Measurements from ENCODE around the gene PLEKHN1. TPM values are rescaled to one million over a fixed set of nuclear protein-coding genes. Genes with fewer than 3 reads are reported as not detected.

Gene PLEKHN1
- total RNA-seq, 1 donor from 2014 or later = 15.2 TPM

DNA sequence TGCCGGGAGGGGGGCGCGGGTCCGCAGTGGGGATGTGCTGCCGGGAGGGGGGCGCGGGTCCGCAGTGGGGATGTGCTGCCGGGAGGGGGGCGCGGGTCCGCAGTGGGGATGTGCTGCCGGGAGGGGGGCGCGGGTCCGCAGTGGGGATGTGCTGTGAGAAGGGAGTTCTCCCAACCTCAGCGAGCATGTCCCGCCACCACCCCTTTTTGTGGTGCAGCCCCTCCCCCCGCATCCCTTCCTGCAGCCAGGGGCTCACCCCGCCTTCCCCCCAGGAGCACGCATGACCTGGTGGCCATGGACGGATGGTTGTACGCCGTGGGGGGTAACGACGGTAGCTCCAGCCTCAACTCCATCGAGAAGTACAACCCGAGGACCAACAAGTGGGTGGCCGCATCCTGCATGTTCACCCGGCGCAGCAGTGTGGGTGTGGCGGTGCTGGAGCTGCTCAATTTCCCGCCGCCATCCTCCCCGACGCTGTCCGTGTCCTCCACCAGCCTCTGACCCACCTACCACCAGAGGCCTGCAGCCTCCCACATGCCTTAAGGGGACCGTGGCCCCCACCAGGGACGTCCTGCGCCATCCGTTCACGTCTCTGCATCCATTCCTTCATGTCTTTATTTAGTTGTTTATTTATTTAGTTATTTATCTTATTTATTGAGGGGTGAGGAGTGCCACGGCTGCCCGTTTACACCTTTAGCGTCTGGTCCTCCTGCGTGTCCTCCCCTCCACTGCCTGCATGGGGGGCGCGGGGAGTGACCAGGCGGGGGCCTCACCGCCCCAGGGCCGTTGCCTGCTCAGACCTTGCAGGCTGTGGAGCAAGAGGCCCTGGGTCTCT lies 1.4 kb upstream of the PLEKHN1 start:
- H3K4me3 ChIP-seq = no peak overlapping the region
- H3K27ac ChIP-seq = no peak overlapping the region
- H3K4me1 ChIP-seq = peaks cover 33% of the 10 kb centered on the region
- DNase-seq (ENCODE audit: extremely low spot score in 2 of 2) = no peak
- intact Hi-C loops (cut with DNase I) = loop anchor here (5.0 kb wide), 1 partner anchor 58 kb away; no protein-coding TSS in a partner anchor
- no peaks in the 10 kb centered on the region for H3K9me3 ChIP-seq
- no peaks in the 10 kb centered on the region for H3K27me3 ChIP-seq
- no peak for TF ChIP-seq POLR2AphosphoS5 (IDR thresholded peaks at IDR 0.05; ENCODE audit: insufficient read depth in 1 of 2, low read depth in 1 of 2)
- no peak for TF ChIP-seq POLR2A (IDR thresholded peaks at IDR 0.05)
- TF ChIP-seq CTCF (IDR thresholded peaks at IDR 0.05) = no peak
- H3K36me3 ChIP-seq = peaks cover 0 to 5% of the 10 kb centered on the region in 2 donors

GRCh38 chr1:965526-966134 lies 652 bp upstream of the PLEKHN1 start:
- Histone ChIP-seq H3K4me3 (peak overlapping the region in 1 of 2 donors; percentile 75), H3K36me3 (peaks cover 0 to 5% of the 10 kb centered on the region in 2 donors), H3K27me3 (no peaks in the 10 kb centered on the region), H3K27ac (peak overlapping the region; percentile 97), H3K9me3 (no peaks in the 10 kb centered on the region), H3K4me1 (peaks cover 29% of the 10 kb centered on the region)
- TF ChIP-seq CTCF (IDR thresholded peaks at IDR 0.05) (no peak), POLR2A (IDR thresholded peaks at IDR 0.05) (no peak), POLR2AphosphoS5 (IDR thresholded peaks at IDR 0.05; ENCODE audit: insufficient read depth in 1 of 2, low read depth in 1 of 2) (no peak)
- intact Hi-C loops (cut with DNase I) = no loop called here
- no peak for DNase-seq (ENCODE audit: extremely low spot score in 2 of 2)

DNA sequence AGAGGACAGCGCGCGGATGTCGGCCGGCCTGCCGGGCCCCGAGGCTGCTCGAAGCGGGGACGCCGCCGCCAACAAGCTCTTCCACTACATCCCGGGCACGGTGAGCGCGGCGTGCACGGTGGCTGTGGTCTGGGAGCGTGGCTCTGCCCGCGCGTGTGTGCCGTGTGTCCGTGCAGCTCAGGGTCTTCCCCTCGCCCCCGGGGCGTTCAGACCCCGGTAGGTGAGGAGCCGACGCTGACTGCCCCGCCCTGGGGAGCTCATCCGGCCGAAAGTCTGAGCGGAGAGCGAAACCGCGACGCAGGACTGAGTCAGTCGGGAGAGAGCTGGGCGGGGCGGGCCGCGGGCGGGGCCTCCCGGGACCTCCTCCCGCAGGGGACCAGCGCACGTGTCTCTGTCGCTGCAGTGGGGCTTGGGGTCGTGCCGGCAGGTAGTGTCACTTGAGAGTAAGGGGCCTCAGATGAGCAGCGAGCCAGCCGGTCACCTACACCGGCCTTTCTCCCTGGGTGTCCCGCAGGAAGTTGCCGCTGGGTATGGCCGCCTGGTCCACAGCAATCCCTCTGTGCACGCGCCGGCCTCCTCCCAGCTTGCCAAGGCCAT lies 520 bp downstream of the PLEKHN1 start:
- DNase-seq (ENCODE audit: extremely low spot score in 2 of 2) = no peak
- H3K36me3 ChIP-seq = peaks cover 0 to 5% of the 10 kb centered on the region in 2 donors
- no peaks in the 10 kb centered on the region for H3K9me3 ChIP-seq
- H3K4me1 ChIP-seq = peaks cover 35% of the 10 kb centered on the region
- peak overlapping the region; percentile 97 for H3K27ac ChIP-seq
- intact Hi-C loops (cut with DNase I) = no loop called here
- no peaks in the 10 kb centered on the region for H3K27me3 ChIP-seq
- H3K4me3 ChIP-seq = peak overlapping the region; percentile 63 to 75
- TF ChIP-seq POLR2AphosphoS5 (IDR thresholded peaks at IDR 0.05; ENCODE audit: insufficient read depth in 1 of 2, low read depth in 1 of 2) (peak in 1 of 2 donors; percentile 88), POLR2A (IDR thresholded peaks at IDR 0.05) (no peak), CTCF (IDR thresholded peaks at IDR 0.05) (no peak)

- no peaks in the 10 kb centered on the region for H3K9me3 ChIP-seq
- no peaks in the 10 kb centered on the region for H3K27me3 ChIP-seq
- H3K4me1 ChIP-seq = peaks cover 36% of the 10 kb centered on the region
- TF ChIP-seq POLR2A (IDR thresholded peaks at IDR 0.05) (no peak), POLR2AphosphoS5 (IDR thresholded peaks at IDR 0.05; ENCODE audit: insufficient read depth in 1 of 2, low read depth in 1 of 2) (no peak), CTCF (IDR thresholded peaks at IDR 0.05) (no peak)
- intact Hi-C loops (cut with DNase I) = no loop called here
- peak overlapping the region; percentile 63 to 75 for H3K4me3 ChIP-seq
- no peak for DNase-seq (ENCODE audit: extremely low spot score in 2 of 2)
- H3K27ac ChIP-seq = no peak overlapping the region
- peaks cover 0 to 4% of the 10 kb centered on the region in 2 donors for H3K36me3 ChIP-seq
These were observed 1.4 kb downstream of the PLEKHN1 start for GRCh38 chr1:967466-968343.

Measured in vagina (tissue), 2 donors.